Common myeloid progenitor, CD34-positive (primary cell): ENCODE results near the gene TNP2.
"Not testable (repeated sequence)": the region's sequence is repeated elsewhere in the genome, so short reads cannot be mapped to it uniquely, and the experiment has no call there.

Experiments
- CTCF ChIA-PET: fragments of 350-600 bp; sonication (Branson Sonifier 250); formaldehyde crosslinking; loops from one replicate; lab custom pipeline; 2021; ENCODE audit warnings: antibody characterized with exemption; lab: Charles Lee
- POLR2A ChIA-PET: fragments of 350-600 bp; sonication (Branson Sonifier 250); formaldehyde crosslinking; loops from one replicate; lab custom pipeline; 2021; ENCODE audit warnings: antibody characterized with exemption; lab: Charles Lee
- DNase-seq, 3 donors: peaks; one replicate each; pipeline versions ENCODE4 v3.0.0 to v3.0.0-alpha.2; 2013
- H3K27ac ChIP-seq, 2 experiments: 1 replicate in 1 of 2; 2 replicates in 1 of 2; pipeline ENCODE4 v1.7.0; 2013; ENCODE audit warnings: inconsistent platforms in 2 of 2, low read length in 2 of 2, mild to moderate bottlenecking in 2 of 2, low read depth in 1 of 2, moderate library complexity in 1 of 2; ENCODE audit not compliant: severe bottlenecking in 2 of 2, insufficient read depth in 1 of 2, poor library complexity in 1 of 2
- H3K27me3 ChIP-seq, 5 experiments: replicated peaks in 2 of 5; 1 replicate in 3 of 5; 2 replicates in 2 of 5; pipeline versions ENCODE4 v1.6.1 to v1.7.0; 2013; ENCODE audit warnings: low read length in 4 of 5, mild to moderate bottlenecking in 2 of 5, moderate library complexity in 2 of 5, inconsistent platforms in 1 of 5; ENCODE audit not compliant: insufficient read depth in 5 of 5, control insufficient read depth in 4 of 5
- H3K36me3 ChIP-seq, 4 experiments: 1 replicate in 2 of 4; 2 replicates in 2 of 4; pipeline versions ENCODE4 v1.6.1 to v1.7.0; 2013; ENCODE audit warnings: low read length in 3 of 4, control low read depth in 1 of 4, mild to moderate bottlenecking in 1 of 4; ENCODE audit not compliant: control insufficient read depth in 4 of 4, insufficient read depth in 4 of 4
- H3K4me1 ChIP-seq, 4 experiments: 1 replicate in 3 of 4; 2 replicates in 1 of 4; pipeline versions ENCODE4 v1.6.1 to v1.7.1; 2013; ENCODE audit warnings: low read length in 3 of 4, mild to moderate bottlenecking in 3 of 4, control low read depth in 1 of 4, inconsistent platforms in 1 of 4, moderate library complexity in 1 of 4; ENCODE audit not compliant: control insufficient read depth in 4 of 4, insufficient read depth in 4 of 4; ENCODE audit errors: control extremely low read depth in 1 of 4
- H3K4me3 ChIP-seq, 7 experiments: 1 replicate in 4 of 7; 2 replicates in 3 of 7; pipeline versions ENCODE4 v1.5.1 to v1.7.0; 2013; ENCODE audit warnings: mild to moderate bottlenecking in 7 of 7, low read length in 6 of 7, moderate library complexity in 6 of 7, inconsistent platforms in 2 of 7, low read depth in 2 of 7, control low read depth in 1 of 7; ENCODE audit not compliant: insufficient read depth in 4 of 7, control insufficient read depth in 1 of 7; ENCODE audit errors: extremely low read depth in 1 of 7
- H3K9me3 ChIP-seq, 5 experiments: 1 replicate in 4 of 5; 2 replicates in 1 of 5; pipeline versions ENCODE4 v1.6.1 to v1.7.1; 2013; ENCODE audit warnings: low read length in 4 of 5, mild to moderate bottlenecking in 2 of 5, inconsistent platforms in 1 of 5, low read depth in 1 of 5, moderate library complexity in 1 of 5; ENCODE audit not compliant: control insufficient read depth in 4 of 5, insufficient read depth in 2 of 5; ENCODE audit errors: control extremely low read depth in 1 of 5
- WGBS: methylation state at CpG from one replicate; pipeline ENCODE4 v1.1.5; 2013; ENCODE audit not compliant: insufficient coverage; 5-methylcytosine and 5-hydroxymethylcytosine counted together

TNP2 gene

DNA sequence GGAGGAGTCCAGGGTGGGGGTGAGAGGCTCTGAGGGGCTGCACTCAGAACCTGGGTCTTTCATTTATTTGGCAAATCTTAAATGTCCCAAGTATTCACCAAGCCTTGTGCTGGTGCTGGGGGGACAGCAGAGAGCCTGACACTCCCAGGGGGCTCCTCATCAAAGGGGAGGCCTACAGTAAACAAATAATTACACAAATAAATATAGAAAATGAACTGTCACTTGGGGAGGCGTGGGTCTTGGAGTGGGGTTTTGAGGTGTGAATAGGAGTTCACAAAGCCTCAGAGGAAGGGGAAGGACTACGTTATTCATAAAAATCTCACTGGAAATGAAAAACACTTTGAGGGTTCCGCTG is 27.2 kb upstream of the TNP2 start:
- Histone ChIP-seq H3K27me3 (no peaks in the 10 kb centered on the region), H3K4me3 (no peak overlapping the region), H3K9me3 (no peaks in the 10 kb centered on the region), H3K27ac (no peak overlapping the region), H3K36me3 (no peaks in the 10 kb centered on the region), H3K4me1 (peaks cover 5 to 36% (median 30%) of the 10 kb centered on the region in 4 experiments)
- WGBS: 100% methylated on average over 2 of the region's 3 CpGs
- CTCF ChIA-PET: interaction anchor here (0.9 to 3.4 kb wide), 5 partner anchors 11 to 36 kb away, joined by 3 to 19 read pairs (median 7); no protein-coding TSS in a partner anchor
- POLR2A ChIA-PET: interaction anchor here (0.6 to 1.4 kb wide), 2 partner anchors 39 to 828 kb away, joined by 3 to 6 read pairs; no protein-coding TSS in a partner anchor
- no peak for DNase-seq

- H3K9me3 ChIP-seq: no peaks in the 10 kb centered on the region
- 96% methylated on average over 3 of the region's 4 CpGs for WGBS
- H3K27ac ChIP-seq: no peak overlapping the region
- H3K36me3 ChIP-seq: no peaks in the 10 kb centered on the region
- H3K4me1 ChIP-seq: peaks cover 5 to 36% (median 30%) of the 10 kb centered on the region in 4 experiments
- no peak overlapping the region for H3K4me3 ChIP-seq
- H3K27me3 ChIP-seq: peaks cover 0 to under 1% (median 0%) of the 10 kb centered on the region in 5 experiments
- ChIA-PET CTCF (no interaction called here), POLR2A (no interaction called here)
- no peak for DNase-seq
These were observed 26.5 kb upstream of the TNP2 start for GRCh38 chr16:11295672-11296071.

DNA sequence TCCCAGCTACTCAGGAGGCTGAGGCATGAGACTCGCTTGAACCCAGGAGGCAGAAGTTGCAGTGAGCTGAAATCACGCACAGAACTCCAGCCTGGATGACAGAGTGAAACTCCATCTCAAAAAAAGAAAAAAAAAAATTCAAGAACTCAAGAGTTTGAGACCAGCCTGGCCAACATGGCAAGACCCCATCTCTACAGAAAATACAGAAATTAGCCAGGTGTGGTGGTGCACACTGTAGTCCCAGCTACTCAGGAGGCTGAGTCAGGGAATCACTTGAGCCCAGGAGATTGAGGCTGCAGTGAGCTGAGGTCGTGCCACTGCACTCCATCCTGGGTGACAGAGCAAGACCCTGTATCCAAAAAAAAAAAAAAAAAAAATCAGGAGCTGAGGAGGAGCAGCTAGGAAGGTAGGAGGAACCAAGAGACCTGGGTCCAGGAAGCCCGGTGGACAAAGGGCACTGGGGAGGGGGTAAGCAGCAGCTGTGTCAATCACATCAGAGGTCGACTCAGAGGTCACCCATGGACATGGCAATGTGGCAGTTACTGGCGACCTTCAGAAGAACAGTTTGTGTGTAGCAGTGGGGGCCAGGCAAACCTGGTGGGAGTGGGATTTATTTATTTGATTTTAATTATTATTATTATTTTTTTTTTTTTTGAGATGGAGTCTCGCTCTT is 23.1 kb upstream of the TNP2 start:
- POLR2A ChIA-PET: no interaction called here
- 100% methylated on average over 2 of the region's 7 CpGs for WGBS
- CTCF ChIA-PET: interaction anchor here (0.6 to 1.0 kb wide), 4 partner anchors 8 to 774 kb away, joined by 3 to 5 read pairs (median 4); no protein-coding TSS in a partner anchor

GRCh38 chr16:11291091-11291703 is 22.1 kb upstream of the TNP2 start:
- H3K4me3 ChIP-seq: no peak overlapping the region
- DNase-seq: no peak
- H3K27ac ChIP-seq: no peak overlapping the region
- H3K4me1 ChIP-seq: peaks cover 0 to 4% (median 2%) of the 10 kb centered on the region in 4 experiments
- H3K27me3 ChIP-seq: peaks cover 0 to 1% (median 0%) of the 10 kb centered on the region in 5 experiments
- ChIA-PET POLR2A (no interaction called here), CTCF (no interaction called here)
- no peaks in the 10 kb centered on the region for H3K36me3 ChIP-seq
- 84% methylated on average over 9 of the region's 10 CpGs for WGBS
- peaks cover 0 to 2% (median 0%) of the 10 kb centered on the region in 5 experiments for H3K9me3 ChIP-seq

More for the DNA sequence above, 23.1 kb upstream of the TNP2 start:
- Histone ChIP-seq H3K4me1 (peaks cover 3 to 15% (median 11%) of the 10 kb centered on the region in 4 experiments), H3K9me3 (peaks cover 0 to 2% (median 0%) of the 10 kb centered on the region in 5 experiments), H3K4me3 (no peak overlapping the region), H3K36me3 (no peaks in the 10 kb centered on the region), H3K27ac (no peak overlapping the region), H3K27me3 (peaks cover 0 to 1% (median 0%) of the 10 kb centered on the region in 5 experiments)
- DNase-seq: no peak

GRCh38 chr16:11290102-11290893 is 21.2 kb upstream of the TNP2 start:
- no peak overlapping the region for H3K27ac ChIP-seq
- no peak for DNase-seq
- peaks cover 0 to 2% (median 0%) of the 10 kb centered on the region in 5 experiments for H3K9me3 ChIP-seq
- H3K36me3 ChIP-seq: no peaks in the 10 kb centered on the region
- CTCF ChIA-PET: no interaction called here
- no peak overlapping the region for H3K4me3 ChIP-seq
- 100% methylated on average over 5 of the region's 8 CpGs for WGBS
- H3K4me1 ChIP-seq: no peaks in the 10 kb centered on the region
- peaks cover 0 to 1% (median 0%) of the 10 kb centered on the region in 5 experiments for H3K27me3 ChIP-seq
- POLR2A ChIA-PET: no interaction called here

- DNase-seq, H3K4me1 ChIP-seq, H3K27me3 ChIP-seq, H3K27ac ChIP-seq, H3K4me3 ChIP-seq, POLR2A ChIA-PET, H3K9me3 ChIP-seq, H3K36me3 ChIP-seq: not testable (repeated sequence)
- no CpG with 5 or more reads among the region's 4 CpGs for WGBS
- CTCF ChIA-PET: interaction anchor here (0.7 kb wide), 1 partner anchor 9 kb away, joined by 3 read pairs; no protein-coding TSS in a partner anchor
These were observed 20.6 kb upstream of the TNP2 start for GRCh38 chr16:11289696-11290095.
